Peyer's patch (tissue), 4 donors: ENCODE data around the gene EPC2.

ENCODE experiments used
- POLR2A ChIP-seq, 2 donors: fragments of 450-650 bp; IDR thresholded peaks; one replicate each; pipeline ENCODE4 v1.5.1; 2017; ENCODE audit warnings: antibody characterized with exemption in 2 of 2, mild to moderate bottlenecking in 2 of 2, moderate library complexity in 2 of 2
- TF ChIP-seq, protein P1 (sequence below), 6 experiments: fragments of 450-650 bp in 4 of 6; fragments of 200-600 bp in 2 of 6; sonication (generic) in 1 of 6; IDR thresholded peaks; one replicate each; pipeline ENCODE4 v1.5.1; 2017 to 2019; ENCODE audit warnings: antibody characterized with exemption in 6 of 6, mild to moderate bottlenecking in 3 of 6, moderate library complexity in 1 of 6

- TF ChIP-seq, protein P1, sequence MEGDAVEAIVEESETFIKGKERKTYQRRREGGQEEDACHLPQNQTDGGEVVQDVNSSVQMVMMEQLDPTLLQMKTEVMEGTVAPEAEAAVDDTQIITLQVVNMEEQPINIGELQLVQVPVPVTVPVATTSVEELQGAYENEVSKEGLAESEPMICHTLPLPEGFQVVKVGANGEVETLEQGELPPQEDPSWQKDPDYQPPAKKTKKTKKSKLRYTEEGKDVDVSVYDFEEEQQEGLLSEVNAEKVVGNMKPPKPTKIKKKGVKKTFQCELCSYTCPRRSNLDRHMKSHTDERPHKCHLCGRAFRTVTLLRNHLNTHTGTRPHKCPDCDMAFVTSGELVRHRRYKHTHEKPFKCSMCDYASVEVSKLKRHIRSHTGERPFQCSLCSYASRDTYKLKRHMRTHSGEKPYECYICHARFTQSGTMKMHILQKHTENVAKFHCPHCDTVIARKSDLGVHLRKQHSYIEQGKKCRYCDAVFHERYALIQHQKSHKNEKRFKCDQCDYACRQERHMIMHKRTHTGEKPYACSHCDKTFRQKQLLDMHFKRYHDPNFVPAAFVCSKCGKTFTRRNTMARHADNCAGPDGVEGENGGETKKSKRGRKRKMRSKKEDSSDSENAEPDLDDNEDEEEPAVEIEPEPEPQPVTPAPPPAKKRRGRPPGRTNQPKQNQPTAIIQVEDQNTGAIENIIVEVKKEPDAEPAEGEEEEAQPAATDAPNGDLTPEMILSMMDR (IDR thresholded peaks at IDR 0.05) = no peak
- TF ChIP-seq POLR2A (IDR thresholded peaks at IDR 0.05) = no peak
Measured at GRCh38 chr2:148704247-148704646, 59.7 kb downstream of the EPC2 start.
